Stimulated activated CD4-positive, alpha-beta T cell treated with anti-CD3 and anti-CD28 coated beads, TNF-alpha, amount 100 ng/mL, for 24 hours (primary cell): Measurements from ENCODE around the gene NSMF.
"Not testable (repeated sequence)": the region's sequence is repeated elsewhere in the genome, so short reads cannot be mapped to it uniquely, and the experiment has no call there.

ENCODE experiments used
- DNase-seq, 3 experiments: peaks; one replicate each; pipeline ENCODE4 v3.0.0-alpha.2; 2020; ENCODE audit warnings: low read depth in 3 of 3

Gene NSMF

DNA sequence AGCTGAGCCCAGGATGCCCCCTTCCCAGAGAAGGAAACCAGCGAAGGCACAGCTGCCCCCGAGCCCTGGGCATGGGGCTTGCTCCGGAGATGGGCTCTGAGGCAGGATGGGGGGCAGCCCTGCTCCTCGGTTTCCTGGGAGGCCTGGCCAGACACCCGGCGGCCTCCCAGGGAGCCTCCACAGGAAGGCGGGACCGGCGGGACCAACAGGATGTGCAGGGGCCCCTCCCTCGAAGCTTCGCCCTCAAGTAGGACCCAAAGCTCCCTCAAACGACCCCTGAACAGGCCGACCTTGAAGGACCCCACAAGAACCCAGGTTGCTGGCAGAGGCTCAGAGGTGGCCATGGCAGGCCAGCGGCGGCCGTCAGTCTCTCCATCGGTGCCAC lies 47.9 kb downstream of the NSMF start:
- no peak for DNase-seq

DNA sequence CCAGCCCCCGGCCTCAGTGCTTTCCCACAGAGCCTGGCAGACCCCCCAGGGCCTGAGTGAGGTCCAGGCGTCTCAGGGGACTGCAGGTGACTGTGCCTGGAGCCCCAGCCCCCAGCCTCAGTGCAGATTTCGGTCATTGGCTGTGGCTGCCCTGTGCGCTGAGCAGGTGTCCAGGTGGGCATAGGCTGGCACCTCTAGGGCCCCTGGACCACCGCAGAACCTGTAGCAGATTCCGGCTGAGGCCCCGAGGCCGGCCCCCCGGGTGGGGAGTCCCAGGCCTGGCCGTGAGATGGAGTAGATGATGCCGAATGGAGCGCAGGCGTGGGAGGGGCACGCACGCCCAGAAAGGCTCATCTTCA lies 48.3 kb downstream of the NSMF start:
- no peak for DNase-seq

DNA sequence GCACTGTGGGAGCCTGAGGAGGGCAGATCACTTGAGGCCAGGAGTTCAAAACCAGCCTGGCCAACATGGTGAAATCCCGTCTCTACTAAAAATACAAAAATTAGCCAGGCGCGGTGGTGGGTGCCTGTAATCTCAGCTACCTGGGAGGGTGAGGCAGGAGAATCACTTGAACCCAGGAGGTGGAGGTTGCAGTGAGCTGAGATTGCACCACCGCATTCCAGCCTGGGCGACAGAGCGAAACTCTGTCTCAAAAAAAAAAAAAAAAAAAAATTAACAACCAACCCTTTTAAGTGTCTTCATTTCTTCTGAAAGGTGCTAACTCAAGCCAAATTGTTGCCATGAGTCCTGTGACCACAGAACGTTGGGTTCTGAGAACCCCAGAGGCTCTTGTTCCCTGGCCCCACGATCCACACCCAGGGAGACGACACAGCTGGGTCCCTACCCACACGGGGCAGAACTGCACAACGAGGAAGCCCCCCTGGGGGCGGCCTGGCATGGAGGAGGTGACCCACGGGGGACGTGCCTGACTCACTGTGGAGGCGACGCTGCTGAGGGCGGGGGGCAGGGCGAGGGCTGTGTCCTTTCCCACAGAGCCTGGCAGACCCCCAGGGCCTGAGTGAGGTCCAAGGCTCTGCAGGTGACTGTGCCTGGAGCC lies 48.8 kb downstream of the NSMF start:
- DNase-seq, result not testable (repeated sequence)

DNA sequence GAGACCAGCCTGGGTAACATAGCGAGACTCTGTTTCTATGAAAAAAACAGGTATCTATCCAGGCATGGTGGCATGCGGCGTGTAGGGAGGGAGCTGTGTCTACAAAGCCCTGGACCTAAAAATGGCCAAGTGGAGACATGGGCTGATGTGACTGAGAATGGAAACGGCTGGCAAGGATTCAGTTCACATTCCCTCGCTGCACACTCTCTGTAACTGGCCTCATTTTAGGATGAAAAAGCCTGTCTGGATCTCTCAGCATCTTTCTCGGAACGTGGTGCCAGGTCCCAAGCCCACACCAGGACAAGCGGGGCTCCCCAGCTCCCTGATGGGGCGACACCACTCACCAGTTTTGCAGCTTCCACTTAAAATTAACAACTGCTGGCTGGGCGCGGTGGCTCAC lies 49.6 kb downstream of the NSMF start:
- no peak for DNase-seq

DNA sequence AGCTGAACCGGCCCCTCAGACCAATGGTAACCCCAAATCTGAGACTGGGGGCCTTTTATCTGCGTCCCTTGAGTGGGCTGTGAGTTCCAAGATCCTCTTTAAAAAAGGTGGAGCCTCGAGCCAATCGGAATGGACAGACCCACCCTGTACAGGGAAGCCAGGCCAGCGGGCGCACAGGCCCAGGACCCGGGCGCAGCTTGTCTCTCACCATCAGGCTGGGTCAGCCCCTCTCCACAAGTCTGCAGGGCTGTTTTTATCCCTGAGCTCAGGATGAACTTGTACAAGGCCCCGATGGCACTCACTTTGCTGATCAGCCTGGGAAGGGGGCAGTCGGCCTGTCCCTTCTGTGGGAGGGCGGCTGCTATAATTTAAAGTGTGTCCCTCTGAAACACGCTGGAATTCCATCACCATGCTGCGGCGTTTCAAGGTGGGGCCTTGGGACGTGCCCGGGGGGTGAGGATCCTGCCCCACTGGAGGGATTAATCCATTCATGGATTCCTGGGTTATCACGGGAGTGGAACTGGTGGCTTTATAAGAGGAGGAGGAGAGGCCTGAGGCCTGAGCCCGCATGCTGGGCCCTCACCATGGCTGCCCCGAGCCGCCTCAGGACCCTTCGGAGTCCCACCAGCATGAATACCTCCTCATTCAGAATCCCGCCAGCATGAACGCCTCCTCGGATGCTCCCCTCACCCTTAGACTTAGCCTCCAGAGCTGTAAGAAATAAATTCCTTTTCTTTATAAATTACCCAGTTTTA lies 50.3 kb downstream of the NSMF start:
- no peak for DNase-seq

DNA sequence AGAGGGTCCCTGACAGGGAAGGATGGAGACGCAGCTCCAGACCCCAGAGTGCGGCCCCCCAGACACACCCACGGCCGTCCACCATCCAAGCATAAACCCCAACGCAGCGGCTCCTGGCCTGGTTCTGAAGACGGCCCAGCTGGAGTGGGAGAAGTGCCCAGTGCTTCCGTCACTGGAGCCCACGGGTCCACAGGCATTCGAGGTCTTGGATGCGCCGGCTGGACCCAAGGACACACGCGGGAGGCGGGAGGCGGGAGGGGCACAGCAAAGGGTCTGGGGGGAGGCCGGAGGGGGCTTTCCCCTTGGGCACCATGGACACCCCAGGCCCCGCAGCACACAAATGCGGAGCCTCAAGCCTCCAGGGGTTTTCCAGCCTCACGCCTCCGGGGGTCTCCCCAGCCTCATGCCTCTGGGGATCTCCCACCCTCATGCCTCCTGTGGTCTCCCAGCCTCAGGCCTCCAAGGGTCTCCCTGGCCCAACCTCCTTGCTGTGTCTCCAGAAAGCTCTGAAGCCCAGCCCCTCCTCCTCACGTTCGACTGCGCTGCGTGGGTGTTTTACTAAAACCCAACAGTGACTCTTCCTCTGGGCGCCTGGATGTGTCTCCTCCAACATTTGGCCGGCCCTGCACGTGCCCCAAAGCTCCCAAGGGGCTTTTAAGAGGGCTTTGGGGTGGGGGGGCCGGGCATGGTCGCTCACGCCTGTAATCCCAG lies 51.4 kb downstream of the NSMF start:
- no peak for DNase-seq

DNA sequence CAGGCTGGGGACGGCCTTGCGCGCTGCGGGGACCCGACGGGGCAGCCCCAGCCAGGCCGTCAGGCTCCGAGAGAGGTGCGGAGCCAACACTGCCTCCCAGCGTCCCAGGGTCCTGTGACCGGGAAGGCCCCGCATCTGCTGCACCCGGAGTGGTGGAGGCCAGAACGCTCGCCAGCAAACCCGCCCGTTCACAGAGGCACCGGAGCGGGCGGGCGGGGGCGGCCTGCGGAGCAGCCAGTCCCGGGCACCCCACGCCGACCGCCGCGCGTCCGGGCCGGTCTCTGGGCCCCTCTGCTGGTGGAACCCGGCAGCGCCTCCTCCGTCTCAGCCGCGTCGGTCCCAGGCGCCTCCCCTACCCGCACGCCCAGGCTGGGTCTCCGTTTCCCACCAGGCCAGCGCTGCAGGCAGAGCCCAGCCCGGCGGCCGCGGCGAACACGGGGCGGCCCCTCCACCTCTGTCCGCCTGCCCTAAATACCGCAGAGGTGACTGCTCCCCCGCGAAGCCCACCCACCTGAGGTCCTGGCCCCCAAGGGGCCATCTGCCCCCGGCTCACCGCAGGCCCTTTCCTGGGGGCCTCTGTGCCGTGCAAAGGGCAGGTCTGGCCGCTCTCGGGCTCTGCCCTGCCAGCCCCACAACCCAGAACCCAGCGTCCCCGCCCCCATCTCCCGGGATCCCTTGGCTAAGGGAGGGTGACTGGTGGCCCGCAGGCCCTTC lies 52.1 kb downstream of the NSMF start:
- peak; percentile 21 to 66 (median 43) for DNase-seq

DNA sequence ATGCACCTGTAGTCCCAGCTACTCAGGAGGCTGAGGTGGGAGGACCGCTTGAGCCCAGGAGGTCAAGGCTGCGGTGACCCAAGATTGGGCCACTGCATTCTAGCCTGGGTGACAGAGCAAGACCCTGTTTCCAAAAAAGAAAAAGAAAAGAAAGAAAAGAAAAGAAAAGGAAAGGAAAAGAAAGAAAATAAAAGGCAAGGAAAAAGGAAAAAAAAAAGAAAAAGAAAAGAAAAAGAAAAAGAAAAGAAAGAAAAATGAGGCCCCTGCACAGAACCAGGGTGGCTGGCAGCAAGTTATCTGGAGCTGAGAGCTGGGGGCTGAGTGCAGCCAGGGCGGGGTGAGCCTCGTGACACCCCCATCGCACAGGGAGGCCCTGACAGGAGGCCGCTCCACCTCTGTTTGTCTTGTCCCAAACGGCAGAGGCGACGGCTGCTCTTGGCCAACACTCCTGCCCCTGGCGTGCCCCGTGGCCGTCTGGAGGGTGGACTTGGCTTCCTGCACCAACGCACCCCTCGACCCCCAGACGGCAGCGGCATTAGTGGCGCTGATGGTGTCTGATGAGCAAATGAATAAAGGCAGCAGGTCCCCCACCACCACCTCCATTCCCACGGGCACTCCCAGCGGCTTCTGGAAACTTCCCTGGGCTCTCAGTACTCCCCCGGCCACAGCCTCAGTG lies 52.9 kb downstream of the NSMF start:
- no peak for DNase-seq

DNA sequence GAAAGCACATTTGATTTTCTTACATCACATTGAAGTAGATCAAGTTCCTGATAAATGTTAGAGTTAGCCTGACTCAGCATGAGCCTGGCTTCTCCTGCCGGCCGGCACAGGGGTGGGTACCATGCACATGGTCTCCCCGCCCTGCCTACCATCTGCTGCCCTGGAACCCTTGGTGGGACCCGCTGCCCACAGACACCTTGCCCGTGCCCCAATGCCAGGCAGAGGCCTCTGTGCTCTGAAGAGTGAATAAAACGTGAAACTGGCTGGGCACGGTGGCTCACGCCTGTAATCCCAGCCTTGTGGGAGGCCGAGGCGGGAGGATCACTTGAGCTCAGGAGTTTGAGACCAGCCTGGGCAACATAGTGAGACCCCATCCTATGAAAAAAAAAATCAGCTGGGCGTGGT lies 53.5 kb downstream of the NSMF start:
- DNase-seq, result no peak

DNA sequence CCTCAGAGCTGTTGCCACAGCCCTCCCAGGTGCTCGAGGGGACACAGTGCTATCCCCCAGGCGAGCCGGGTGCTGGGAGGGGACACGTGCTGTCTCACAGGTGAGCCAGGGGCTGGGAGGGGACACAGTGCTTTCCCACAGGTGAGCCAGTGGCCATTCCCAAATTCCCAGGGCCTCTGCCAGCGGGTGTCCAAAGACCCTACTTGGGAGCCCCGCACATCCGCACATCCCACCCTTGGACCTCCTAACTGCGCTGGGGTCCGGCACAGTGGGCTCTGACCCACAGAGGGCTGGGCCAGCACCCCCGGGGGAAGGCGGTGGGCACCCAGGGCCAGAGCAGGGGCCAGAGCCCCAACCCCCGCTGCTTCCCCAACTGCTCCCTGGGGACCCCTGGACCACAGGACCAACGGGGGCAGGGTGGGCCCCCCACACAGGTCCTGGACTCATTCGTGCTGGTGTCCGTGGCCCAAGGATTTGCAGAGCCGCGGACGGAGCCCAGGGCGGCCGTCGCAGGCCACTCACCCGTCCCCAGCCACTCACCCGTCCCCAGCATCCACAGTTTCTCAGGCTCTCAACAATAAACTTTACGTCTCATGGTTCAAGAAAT lies 54.1 kb downstream of the NSMF start:
- no peak for DNase-seq

DNA sequence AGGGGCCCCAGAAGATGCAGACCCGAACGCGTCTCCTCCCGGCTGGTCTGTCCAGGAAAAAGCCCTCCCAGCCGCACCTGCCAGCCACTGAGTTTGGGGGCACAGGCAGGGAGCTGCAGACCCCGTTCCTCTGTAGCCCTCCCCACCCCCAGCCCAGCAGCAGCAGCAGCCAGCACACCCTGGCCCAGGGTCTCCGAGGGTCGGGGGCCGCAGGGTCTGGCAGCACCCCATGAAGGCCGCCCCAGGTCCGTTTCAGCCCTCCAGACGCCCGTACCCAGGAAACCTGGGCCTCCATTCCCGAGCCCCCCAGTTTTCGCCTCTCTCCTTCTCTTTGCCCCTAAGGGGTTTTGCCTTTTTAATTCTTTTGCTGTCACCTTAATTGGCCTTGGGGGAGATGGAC lies 55.9 kb downstream of the NSMF start:
- DNase-seq, result no peak

DNA sequence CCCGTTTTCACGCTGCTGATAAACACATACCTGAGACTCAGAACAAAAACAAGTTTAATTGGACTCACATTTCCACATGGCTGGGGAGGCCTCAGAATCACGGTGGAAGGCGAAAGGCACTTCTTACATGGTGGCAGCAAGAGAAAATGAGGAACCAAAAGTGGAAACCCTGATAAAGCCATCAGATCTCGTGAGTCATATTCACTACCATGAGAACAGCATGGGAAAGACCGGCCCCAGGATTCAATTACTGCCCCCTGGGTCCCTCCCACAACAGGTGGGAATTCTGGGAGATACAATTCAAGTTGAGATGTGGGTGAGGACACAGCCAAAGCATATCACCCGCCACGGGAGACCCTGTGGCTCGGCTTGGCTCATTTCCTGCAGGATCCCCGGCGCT lies 56.4 kb downstream of the NSMF start:
- DNase-seq, result no peak

DNA sequence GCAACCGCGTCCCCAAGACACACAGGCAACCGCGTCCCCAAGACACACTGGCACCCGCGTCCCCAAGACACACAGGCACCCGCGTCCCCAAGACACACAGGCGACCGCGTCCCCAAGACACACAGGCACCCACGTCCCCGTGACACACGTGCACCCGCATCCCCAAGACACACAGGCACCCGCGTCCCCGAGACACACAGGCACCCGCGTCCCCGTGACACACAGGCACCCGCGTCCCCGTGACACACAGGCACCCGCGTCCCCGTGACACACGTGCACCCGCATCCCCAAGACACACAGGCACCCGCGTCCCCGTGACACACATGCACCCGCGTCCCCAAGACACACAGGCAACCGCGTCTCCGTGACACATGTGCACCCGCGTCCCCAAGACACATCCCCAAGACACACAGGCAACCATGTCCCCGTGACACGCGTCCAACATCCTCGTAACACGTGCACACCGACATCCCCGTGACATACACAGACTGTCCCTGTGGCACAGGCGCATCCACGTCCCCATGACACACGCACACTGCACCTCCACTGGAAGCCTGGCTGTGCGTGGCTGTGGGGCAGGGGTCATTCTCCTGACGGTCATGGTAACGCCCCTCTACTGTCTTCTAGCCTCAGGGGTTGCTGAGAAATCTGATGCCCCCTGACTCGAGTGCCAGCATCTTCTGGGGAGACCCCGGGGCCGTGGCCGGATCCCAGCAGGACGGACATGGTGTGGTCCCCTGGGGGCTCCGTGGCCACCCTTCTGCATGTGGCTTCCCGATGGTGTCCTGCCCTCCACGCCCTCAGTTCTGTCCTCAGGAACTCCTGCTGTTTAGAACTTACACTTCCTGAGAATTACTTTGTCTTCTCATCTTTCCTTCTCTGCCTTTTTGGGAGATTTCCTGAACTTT lies 60.3 kb downstream of the NSMF start:
- DNase-seq, result no peak

DNA sequence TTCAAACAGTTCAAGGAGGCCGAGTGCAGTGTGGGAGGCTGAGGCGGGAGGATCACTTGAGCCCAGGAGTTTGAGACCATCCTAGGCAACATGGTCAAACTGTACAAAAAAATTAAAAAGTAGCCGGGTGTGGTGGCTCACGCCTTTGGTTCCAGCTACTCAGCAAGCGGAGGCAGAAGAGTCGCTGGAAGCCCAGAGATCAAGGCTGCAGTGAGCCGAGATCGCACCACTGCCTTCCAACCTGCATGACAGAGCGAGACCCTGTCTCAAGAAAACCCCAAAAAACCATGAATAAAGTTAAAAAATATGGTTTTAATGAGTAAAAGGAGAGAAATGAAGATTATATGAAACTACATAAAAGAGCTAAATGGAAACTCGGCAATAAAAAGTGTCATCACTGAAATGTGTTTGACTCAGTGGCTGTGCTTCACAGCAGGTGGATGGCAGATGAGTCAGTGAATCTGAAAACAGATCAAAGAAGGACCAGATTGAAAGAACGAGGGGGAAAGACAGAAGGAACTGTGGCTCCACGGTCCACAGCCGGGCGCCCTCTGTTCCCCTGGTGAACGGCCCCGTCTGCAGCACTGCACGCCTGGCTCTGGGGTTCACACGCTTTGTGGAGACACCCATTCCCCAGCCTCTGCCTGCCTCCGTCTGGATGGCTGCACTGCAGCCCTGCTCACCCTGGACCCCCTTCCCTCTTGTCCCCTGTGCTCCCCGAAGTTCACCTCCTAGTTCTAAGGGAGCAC lies 61.3 kb downstream of the NSMF start:
- DNase-seq, result peak; percentile 14 to 53 (median 16)
